CD4-positive, alpha-beta memory T cell (primary cell): ENCODE results near the gene ATG5. TPM values are rescaled to one million over a fixed set of nuclear protein-coding genes. Genes with fewer than 3 reads are reported as not detected.
"Not testable (repeated sequence)": the region's sequence is repeated elsewhere in the genome, so short reads cannot be mapped to it uniquely, and the experiment has no call there.

Experiments
- CTCF ChIA-PET: fragments of 350-600 bp; sonication (Branson Sonifier 250); formaldehyde crosslinking; loops from one replicate; lab custom pipeline; 2021; ENCODE audit warnings: inconsistent platforms; ENCODE audit not compliant: partially characterized antibody; lab: Charles Lee
- POLR2A ChIA-PET: fragments of 350-600 bp; sonication (Branson Sonifier 250); formaldehyde crosslinking; loops from one replicate; lab custom pipeline; 2021; ENCODE audit not compliant: partially characterized antibody; lab: Charles Lee
- DNase-seq, 5 donors: peaks; one replicate each; pipeline versions ENCODE4 v3.0.0 to v3.0.0-alpha.2; 2020 to 2022; ENCODE audit warnings: mixed read lengths in 1 of 5
- H3K27ac ChIP-seq: one replicate; pipeline ENCODE4 v1.7.0; 2013; ENCODE audit warnings: low read depth, low read length
- H3K27me3 ChIP-seq: 2 replicates; pipeline ENCODE4 v1.7.0; 2013; ENCODE audit warnings: mild to moderate bottlenecking, low read length, moderate library complexity; ENCODE audit not compliant: insufficient read depth
- H3K36me3 ChIP-seq: 2 replicates; pipeline ENCODE4 v1.7.0; 2013; ENCODE audit warnings: mild to moderate bottlenecking, low read length, moderate library complexity; ENCODE audit not compliant: insufficient read depth
- H3K4me1 ChIP-seq: 2 replicates; pipeline ENCODE4 v1.7.0; 2013; ENCODE audit warnings: mild to moderate bottlenecking, low read length, moderate library complexity; ENCODE audit not compliant: insufficient read depth
- H3K4me3 ChIP-seq, 2 donors: one replicate each; pipeline ENCODE4 v1.7.0; 2013; ENCODE audit warnings: low read length in 2 of 2, mild to moderate bottlenecking in 1 of 2
- H3K9me3 ChIP-seq, 2 donors: one replicate each; pipeline ENCODE4 v1.7.0; 2013; ENCODE audit warnings: low read length in 2 of 2, control low read depth in 1 of 2; ENCODE audit not compliant: control insufficient read depth in 1 of 2
- H3K27ac Mint-ChIP-seq, 7 donors: one replicate each; pipeline ENCODE4 v1.8.0; 2020 to 2021; ENCODE audit warnings: mixed read lengths in 7 of 7, mild to moderate bottlenecking in 6 of 7, inconsistent platforms in 3 of 7, moderate library complexity in 3 of 7
- H3K27me3 Mint-ChIP-seq, 2 donors: one replicate each; pipeline ENCODE4 v1.8.0; 2020 to 2021; ENCODE audit warnings: mixed read lengths in 2 of 2
- H3K36me3 Mint-ChIP-seq, 2 donors: one replicate each; pipeline ENCODE4 v1.8.0; 2020 to 2021; ENCODE audit warnings: mixed read lengths in 2 of 2, inconsistent platforms in 1 of 2, mild to moderate bottlenecking in 1 of 2
- H3K4me1 Mint-ChIP-seq, 4 donors: one replicate each; pipeline ENCODE4 v1.8.0; 2020 to 2021; ENCODE audit warnings: mixed read lengths in 4 of 4, mild to moderate bottlenecking in 1 of 4
- H3K4me3 Mint-ChIP-seq, 8 donors: one replicate each; pipeline ENCODE4 v1.8.0; 2020 to 2021; ENCODE audit warnings: mixed read lengths in 8 of 8, mild to moderate bottlenecking in 7 of 8, moderate library complexity in 6 of 8, inconsistent platforms in 3 of 8
- H3K9me3 Mint-ChIP-seq, 8 donors: one replicate each; pipeline ENCODE4 v1.8.0; 2020 to 2021; ENCODE audit warnings: mixed read lengths in 8 of 8, mild to moderate bottlenecking in 5 of 8, inconsistent platforms in 3 of 8, moderate library complexity in 1 of 8
- intact Hi-C: fragments of 100-400 bp; cut with micrococcal nuclease; formaldehyde crosslinking; loops from one replicate; pipeline ENCODE4 v1.15.1; 2023
- polyA plus RNA-seq, 2 donors: library from polyadenylated mRNA; unstranded; fragments of 300-500 nt; fragmentation: Illumina TruSeq; gene quantifications; one replicate each; pipeline ENCODE4 v1.2.3, GENCODE V29; 2021
- total RNA-seq, 2 experiments: library from RNA; stranded (reverse); gene quantifications; one replicate each; pipeline ENCODE4 v1.2.3, GENCODE V29; 2021

ATG5 gene
- total and polyA plus RNA-seq, 4 experiments from 2014 or later, result 26.8 to 49.7 (median 35.2) TPM

DNA sequence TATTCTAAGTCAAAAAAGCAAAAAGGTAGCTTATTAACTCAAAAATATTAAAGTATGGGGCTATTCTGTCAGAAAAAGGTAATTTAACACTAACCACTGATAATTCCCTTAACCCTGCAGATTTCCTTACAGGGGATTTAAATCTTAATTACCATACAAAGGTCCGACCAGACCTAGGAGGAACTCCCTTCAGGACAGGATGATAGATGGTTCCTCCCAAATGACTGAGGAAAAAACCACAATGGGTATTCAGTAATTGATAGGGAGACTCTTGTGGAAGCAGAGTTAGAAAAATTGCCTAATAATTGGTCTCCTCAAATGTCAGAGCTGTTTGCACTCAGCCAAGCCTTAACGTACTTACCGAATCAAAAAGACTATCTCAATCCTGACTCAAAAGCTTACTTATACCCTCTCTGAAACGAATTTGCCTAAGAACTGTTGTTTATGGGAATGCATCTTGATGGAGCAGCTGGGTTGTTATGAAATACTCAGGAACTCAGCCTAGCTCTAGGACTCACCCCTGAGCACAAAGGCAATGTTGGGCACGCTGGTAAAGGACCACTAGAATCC lies 95.6 kb downstream of the ATG5 start:
- DNase-seq, H3K27ac ChIP-seq, H3K27ac Mint-ChIP-seq, H3K9me3 ChIP-seq, H3K36me3 ChIP-seq, H3K4me3 ChIP-seq, H3K4me1 ChIP-seq, H3K9me3 Mint-ChIP-seq, intact Hi-C loops, H3K4me3 Mint-ChIP-seq, H3K27me3 Mint-ChIP-seq, H3K27me3 ChIP-seq, CTCF ChIA-PET: not testable (repeated sequence)
- Mint-ChIP-seq H3K36me3 (peaks cover 4 to 24% of the 10 kb centered on the region in 2 donors), H3K4me1 (peaks cover 5 to 20% (median 13%) of the 10 kb centered on the region in 4 donors)
- POLR2A ChIA-PET, result interaction anchor here (0.7 kb wide), 1 partner anchor 230 kb away, joined by 3 read pairs; no protein-coding TSS in a partner anchor

DNA sequence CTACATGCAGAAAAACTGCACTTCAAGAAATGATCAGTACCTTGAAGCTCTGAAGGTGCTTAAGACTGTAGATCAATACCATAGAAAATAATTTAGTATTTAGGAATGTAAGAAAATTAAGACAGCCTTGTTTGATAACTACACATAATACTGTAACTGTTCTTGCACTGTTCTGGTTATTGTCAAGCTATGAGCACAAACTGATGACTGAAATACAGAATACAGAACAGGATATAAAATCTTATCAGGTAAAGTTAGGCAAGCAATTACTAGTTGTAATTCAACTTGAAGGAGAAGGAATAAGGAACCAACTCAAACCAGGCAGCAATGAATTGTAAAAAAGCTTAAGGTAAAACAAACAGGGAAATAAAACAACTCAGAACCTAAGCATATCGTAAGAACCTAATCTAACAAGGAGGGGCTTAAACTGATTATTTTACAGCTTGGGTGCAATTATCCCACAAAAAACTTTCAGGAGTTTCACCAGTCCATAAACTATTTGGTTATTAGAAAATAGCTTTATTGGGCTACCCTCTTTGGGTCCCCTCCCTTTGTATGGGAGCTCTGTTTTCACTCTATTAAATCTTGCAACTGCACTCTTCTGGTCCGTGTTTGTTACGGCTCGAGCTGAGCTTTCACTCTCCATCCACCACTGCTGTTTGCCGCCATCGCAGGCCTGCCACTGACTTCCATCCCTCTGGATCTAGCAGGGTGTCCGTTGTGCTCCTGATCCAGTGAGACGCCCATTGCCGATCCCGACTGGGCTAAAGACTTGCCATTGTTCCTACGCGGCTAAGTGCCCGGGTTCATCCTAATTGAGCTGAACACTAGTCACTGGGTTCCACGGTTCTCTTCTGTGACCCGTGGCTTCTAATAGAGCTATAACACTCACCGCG lies 97.7 kb downstream of the ATG5 start:
- Mint-ChIP-seq H3K27ac (peak overlapping the region; percentile 2 to 75 (median 58)), H3K4me1 (peaks cover 6 to 24% (median 12%) of the 10 kb centered on the region in 4 donors), H3K27me3 (no peaks in the 10 kb centered on the region), H3K4me3 (no peak overlapping the region), H3K36me3 (peaks cover 2 to 11% of the 10 kb centered on the region in 2 donors), H3K9me3 (peaks cover 0 to 2% (median 0%) of the 10 kb centered on the region in 8 donors)
- Histone ChIP-seq H3K36me3 (no peaks in the 10 kb centered on the region), H3K27ac (no peak overlapping the region), H3K9me3 (no peaks in the 10 kb centered on the region), H3K27me3 (no peaks in the 10 kb centered on the region), H3K4me3 (no peak overlapping the region), H3K4me1 (peaks cover 7% of the 10 kb centered on the region)
- POLR2A ChIA-PET, result no interaction called here
- no peak for DNase-seq
- CTCF ChIA-PET, result interaction anchor here (0.6 to 9.9 kb wide), 3 partner anchors 140 to 796 kb away, joined by 3 to 206 read pairs (median 3); partner anchors contain the start of gene PRDM1
- intact Hi-C loops, result no loop called here

DNA sequence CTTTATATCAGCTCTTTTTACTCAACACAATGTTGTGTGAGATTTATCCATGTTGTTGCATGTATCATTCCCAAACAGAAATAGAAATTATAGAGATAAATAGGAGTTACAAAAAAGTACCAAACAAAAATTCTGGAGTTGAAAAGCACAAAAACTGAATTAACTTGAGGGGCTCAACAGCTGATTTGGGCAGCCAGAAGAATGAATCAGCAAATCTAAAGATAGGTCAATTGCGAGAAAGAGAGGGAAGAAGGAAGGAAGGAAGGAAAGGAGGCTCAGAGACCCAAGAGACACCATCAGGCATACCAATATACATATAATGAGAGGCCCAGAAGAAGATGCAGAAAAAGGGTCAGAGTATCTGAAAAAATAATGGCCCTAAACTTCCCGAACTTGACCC lies 98.9 kb downstream of the ATG5 start:
- intact Hi-C loops, result no loop called here
- peaks cover 2 to 11% of the 10 kb centered on the region in 2 donors for H3K36me3 Mint-ChIP-seq
- Histone ChIP-seq H3K27me3 (no peaks in the 10 kb centered on the region), H3K4me3 (no peak overlapping the region), H3K9me3 (no peaks in the 10 kb centered on the region), H3K4me1 (peaks cover 7% of the 10 kb centered on the region), H3K27ac (no peak overlapping the region), H3K36me3 (no peaks in the 10 kb centered on the region)
- peak overlapping the region; percentile 2 to 77 (median 53) for H3K27ac Mint-ChIP-seq
- H3K27me3 Mint-ChIP-seq, result no peaks in the 10 kb centered on the region
- CTCF ChIA-PET, result interaction anchor here (1.3 to 9.9 kb wide), 4 partner anchors 32 to 740 kb away, joined by 3 to 206 read pairs (median 4); partner anchors contain the start of gene PRDM1
- no peak for DNase-seq
- peaks cover 6 to 24% (median 12%) of the 10 kb centered on the region in 4 donors for H3K4me1 Mint-ChIP-seq
- H3K4me3 Mint-ChIP-seq, result no peak overlapping the region
- POLR2A ChIA-PET, result no interaction called here
- peaks cover 0 to 2% (median 0%) of the 10 kb centered on the region in 8 donors for H3K9me3 Mint-ChIP-seq

DNA sequence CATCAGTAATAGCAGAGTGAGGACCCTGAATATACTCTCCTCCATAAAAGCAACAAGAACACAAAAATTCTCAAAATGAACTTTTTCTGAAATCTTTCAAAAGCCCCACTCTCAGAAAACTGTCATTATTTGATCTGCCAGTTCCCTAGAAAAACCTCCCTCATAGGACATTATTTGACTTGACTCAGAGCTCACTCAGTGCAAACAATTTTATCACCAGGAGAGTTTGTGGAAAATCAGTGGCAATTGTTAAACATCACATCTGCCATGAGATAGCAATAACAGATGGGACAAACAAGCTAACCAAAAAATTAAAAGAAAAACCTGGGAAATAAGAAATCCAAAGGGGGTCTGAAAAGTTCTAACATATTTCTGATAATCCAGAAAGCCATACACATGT lies 100.0 kb downstream of the ATG5 start:
- Histone ChIP-seq H3K27ac (no peak overlapping the region), H3K27me3 (no peaks in the 10 kb centered on the region), H3K9me3 (no peaks in the 10 kb centered on the region), H3K4me3 (no peak overlapping the region), H3K36me3 (no peaks in the 10 kb centered on the region), H3K4me1 (peaks cover 7% of the 10 kb centered on the region)
- peak overlapping the region in 4 of 7 donors; percentile 3 to 79 (median 28) for H3K27ac Mint-ChIP-seq
- intact Hi-C loops, result no loop called here
- DNase-seq, result no peak
- H3K4me1 Mint-ChIP-seq, result peaks cover 6 to 28% (median 13%) of the 10 kb centered on the region in 4 donors
- peaks cover 0 to 2% (median 0%) of the 10 kb centered on the region in 8 donors for H3K9me3 Mint-ChIP-seq
- peaks cover 2 to 11% of the 10 kb centered on the region in 2 donors for H3K36me3 Mint-ChIP-seq
- no peak overlapping the region for H3K4me3 Mint-ChIP-seq
- H3K27me3 Mint-ChIP-seq, result no peaks in the 10 kb centered on the region
- ChIA-PET CTCF (interaction anchor here (0.9 to 9.9 kb wide), 15 partner anchors 10 to 795 kb away, joined by 3 to 206 read pairs (median 12); partner anchors contain the start of gene PRDM1), POLR2A (interaction anchor here (1.4 to 3.6 kb wide), 2 partner anchors 62 to 232 kb away, joined by 3 to 31 read pairs; no protein-coding TSS in a partner anchor)

DNA sequence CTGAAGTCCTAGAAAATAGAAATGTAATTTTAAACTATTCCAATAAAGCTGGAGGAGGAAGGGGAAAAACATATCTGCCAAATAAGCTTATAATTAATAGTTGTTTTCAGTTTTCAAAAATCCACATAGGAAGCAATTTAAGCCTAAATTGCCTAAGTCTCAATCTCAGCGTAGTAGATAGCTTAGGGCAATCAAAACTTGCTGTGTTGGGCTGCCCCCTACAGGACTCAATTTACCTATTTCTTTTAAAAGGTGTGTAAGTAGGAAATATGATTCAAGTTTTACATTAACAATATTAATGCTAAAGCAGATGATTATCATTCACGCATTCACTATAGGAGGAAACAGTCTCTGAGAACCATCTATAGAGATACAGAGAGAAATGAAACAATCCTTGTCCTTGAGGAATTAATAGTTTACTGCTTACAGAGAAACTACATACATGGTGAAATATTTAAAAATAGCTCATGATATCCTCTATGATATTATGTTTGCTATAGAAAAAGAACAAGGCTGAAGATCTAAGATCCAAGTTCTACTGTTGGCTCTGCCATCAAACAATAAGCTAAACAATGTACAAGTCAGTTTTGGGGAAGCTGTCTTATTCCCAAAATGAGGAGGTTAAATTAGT lies 102.1 kb downstream of the ATG5 start:
- no peak overlapping the region for H3K4me3 ChIP-seq
- peak; percentile 70 to 79 (median 73) for DNase-seq
- POLR2A ChIA-PET, result interaction anchor here (0.9 to 3.6 kb wide), 11 partner anchors 60 to 792 kb away, joined by 3 to 31 read pairs (median 4); partner anchors contain the start of gene PRDM1
- CTCF ChIA-PET, result interaction anchor here (0.5 to 9.9 kb wide), 64 partner anchors 10 to 798 kb away, joined by 3 to 206 read pairs (median 4); partner anchors contain the start of gene PRDM1
- Mint-ChIP-seq H3K4me1 (peaks cover 6 to 28% (median 13%) of the 10 kb centered on the region in 4 donors), H3K36me3 (peaks cover 2 to 5% of the 10 kb centered on the region in 2 donors), H3K27ac (peak overlapping the region in 3 of 7 donors; percentile 40 to 74 (median 63)), H3K27me3 (no peaks in the 10 kb centered on the region), H3K9me3 (peaks cover 0 to 2% (median 0%) of the 10 kb centered on the region in 8 donors), H3K4me3 (no peak overlapping the region)
- H3K9me3 ChIP-seq, result no peaks in the 10 kb centered on the region
- H3K4me1 ChIP-seq, result peaks cover 8% of the 10 kb centered on the region
- intact Hi-C loops, result loop anchor here (1.0 kb wide), 6 partner anchors 133 to 792 kb away; no protein-coding TSS in a partner anchor
- no peaks in the 10 kb centered on the region for H3K27me3 ChIP-seq
- no peak overlapping the region for H3K27ac ChIP-seq
- no peaks in the 10 kb centered on the region for H3K36me3 ChIP-seq

DNA sequence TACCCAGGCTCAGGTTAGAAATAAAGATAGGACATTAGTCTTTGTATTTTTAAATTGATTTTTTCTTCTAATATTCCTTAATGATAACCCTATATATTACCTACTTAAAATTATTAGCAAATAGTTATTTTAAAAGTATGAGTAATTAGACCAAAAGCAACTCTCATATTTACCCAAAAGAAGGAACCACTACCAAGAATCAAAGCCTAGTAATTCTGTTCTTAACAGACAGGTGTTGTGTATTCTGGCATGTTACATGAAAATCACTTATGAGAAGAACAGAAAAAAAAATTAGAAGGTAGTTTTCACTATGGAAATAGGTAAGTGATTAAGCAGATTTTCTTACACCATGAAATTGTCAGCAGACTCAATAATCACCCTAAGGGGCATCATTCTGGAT lies 105.1 kb downstream of the ATG5 start:
- intact Hi-C loops, result no loop called here
- Mint-ChIP-seq H3K4me3 (no peak overlapping the region), H3K4me1 (peaks cover 5 to 20% (median 9%) of the 10 kb centered on the region in 4 donors), H3K36me3 (no peaks in the 10 kb centered on the region), H3K27ac (no peak overlapping the region), H3K27me3 (no peaks in the 10 kb centered on the region), H3K9me3 (no peaks in the 10 kb centered on the region)
- Histone ChIP-seq H3K27ac (no peak overlapping the region), H3K36me3 (no peaks in the 10 kb centered on the region), H3K27me3 (no peaks in the 10 kb centered on the region), H3K4me3 (no peak overlapping the region), H3K4me1 (peaks cover 14% of the 10 kb centered on the region), H3K9me3 (no peaks in the 10 kb centered on the region)
- ChIA-PET CTCF (interaction anchor here (0.8 to 9.9 kb wide), 8 partner anchors 25 to 489 kb away, joined by 3 to 206 read pairs (median 4); partner anchors contain the start of gene PRDM1), POLR2A (no interaction called here)
- no peak for DNase-seq
